K562 (cell line): ENCODE measurements around the gene PSMA7. TPM values are rescaled to one million over a fixed set of nuclear protein-coding genes. Genes with fewer than 3 reads are reported as not detected.

Experiments used
- CUX1 ChIP-seq: fragments of 200-800 bp; sonication (Bioruptor generic); IDR thresholded peaks from 2 replicates; pipeline ENCODE4 v1.6.1; 2016; ENCODE audit warnings: missing genetic modification characterization, missing compliant biosample characterization
- FOXK1 ChIP-seq: sonication (generic); formaldehyde crosslinking; IDR thresholded peaks from 2 replicates; pipeline ENCODE4 v1.8.0; 2022; ENCODE audit warnings: missing genetic modification reagents, mild to moderate bottlenecking, borderline replicate concordance
- NCOR1 ChIP-seq: fragments of 450-650 bp; IDR thresholded peaks from 2 replicates; pipeline ENCODE4 v1.6.1; 2016; ENCODE audit warnings: mild to moderate bottlenecking, moderate library complexity
- PCBP2 ChIP-seq: fragments of 200-400 bp; formaldehyde crosslinking; IDR thresholded peaks from 2 replicates; pipeline ENCODE4 v1.6.1; 2018; ENCODE audit warnings: low read length, low read depth, mild to moderate bottlenecking, moderate library complexity; ENCODE audit not compliant: poor library complexity, severe bottlenecking
- RHOXF2B ChIP-seq: fragments of 250-450 bp; sonication (Bioruptor Pico); conservative IDR thresholded peaks from 2 replicates; pipeline ENCODE4 v1.5.1; 2021
- TCF3 ChIP-seq: sonication (generic); formaldehyde crosslinking; IDR thresholded peaks from 2 replicates; pipeline ENCODE4 v1.4.0; 2020; ENCODE audit warnings: mild to moderate bottlenecking, missing genetic modification reagents
- ZNF143 ChIP-seq: sonication (generic); formaldehyde crosslinking; IDR thresholded peaks from 2 replicates; pipeline ENCODE4 v1.9.0; 2022; ENCODE audit warnings: mild to moderate bottlenecking, missing genetic modification reagents
- ZNF551 ChIP-seq: fragments of 250-450 bp; sonication (Bioruptor Pico); IDR thresholded peaks from 2 replicates; pipeline ENCODE4 v1.5.0; 2021; ENCODE audit warnings: mild to moderate bottlenecking, moderate library complexity
- polyA plus RNA-seq, 8 experiments: library from polyadenylated mRNA; depleted of rRNA in 4 of 8; stranded (reverse) in 5 of 8; unstranded in 3 of 8; fragments of >200 nt; fragmentation: Nextera tagmentation in 2 of 8; fragmentation: Illumina TruSeq in 1 of 8; extraction: Ambion mirVana in 2 of 8; extraction: Trizol in 1 of 8; gene quantifications; 2 replicates each; pipeline versions ENCODE4 v1.2.1 to v1.2.3, GENCODE V29; 2011 to 2014; ENCODE audit warnings: inconsistent platforms in 1 of 8, missing spikeins in 1 of 8
- total RNA-seq, 7 experiments: library from RNA; depleted of rRNA in 6 of 7; stranded (reverse); fragments of >200 nt in 6 of 7; fragmentation: Illumina TruSeq in 2 of 7; extraction: Trizol in 2 of 7; gene quantifications; 2 replicates each; pipeline versions ENCODE4 v1.2.1 to v1.2.3, GENCODE V29; 2011 to 2021; ENCODE audit warnings: low replicate concordance in 1 of 7
- TF ChIP-seq, protein P1 (sequence below): fragments of 250-450 bp; sonication (Bioruptor Pico); IDR thresholded peaks from 2 replicates; pipeline ENCODE4 v1.5.0; 2021; ENCODE audit warnings: mild to moderate bottlenecking, borderline replicate concordance

Gene PSMA7
- total and polyA plus RNA-seq, 9 of the 15 experiments (the other 6 are each of a cell fraction or from before 2014, with no cell fraction given) = 257 to 510 (median 393) TPM

DNA sequence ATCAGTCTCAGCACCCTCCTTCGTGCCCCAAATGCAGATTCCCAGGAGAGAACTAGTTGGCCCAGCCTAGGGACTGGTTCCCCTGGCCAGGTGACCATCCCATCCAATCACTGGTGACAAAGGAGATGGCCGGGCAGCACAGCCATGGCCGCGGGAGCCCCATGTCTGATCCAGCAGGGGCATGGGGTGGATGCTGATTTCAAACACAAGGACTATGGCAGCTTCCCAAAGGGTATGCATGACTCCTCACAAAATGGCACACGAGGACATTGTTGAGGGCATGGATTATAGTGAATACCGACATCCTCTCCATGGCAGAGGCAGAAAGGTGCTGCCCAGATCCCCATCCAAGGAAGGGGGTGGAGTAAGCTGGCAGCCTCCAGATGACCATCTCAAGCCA, 30.8 kb downstream of the PSMA7 start (continued):
- TF ChIP-seq, protein P1, sequence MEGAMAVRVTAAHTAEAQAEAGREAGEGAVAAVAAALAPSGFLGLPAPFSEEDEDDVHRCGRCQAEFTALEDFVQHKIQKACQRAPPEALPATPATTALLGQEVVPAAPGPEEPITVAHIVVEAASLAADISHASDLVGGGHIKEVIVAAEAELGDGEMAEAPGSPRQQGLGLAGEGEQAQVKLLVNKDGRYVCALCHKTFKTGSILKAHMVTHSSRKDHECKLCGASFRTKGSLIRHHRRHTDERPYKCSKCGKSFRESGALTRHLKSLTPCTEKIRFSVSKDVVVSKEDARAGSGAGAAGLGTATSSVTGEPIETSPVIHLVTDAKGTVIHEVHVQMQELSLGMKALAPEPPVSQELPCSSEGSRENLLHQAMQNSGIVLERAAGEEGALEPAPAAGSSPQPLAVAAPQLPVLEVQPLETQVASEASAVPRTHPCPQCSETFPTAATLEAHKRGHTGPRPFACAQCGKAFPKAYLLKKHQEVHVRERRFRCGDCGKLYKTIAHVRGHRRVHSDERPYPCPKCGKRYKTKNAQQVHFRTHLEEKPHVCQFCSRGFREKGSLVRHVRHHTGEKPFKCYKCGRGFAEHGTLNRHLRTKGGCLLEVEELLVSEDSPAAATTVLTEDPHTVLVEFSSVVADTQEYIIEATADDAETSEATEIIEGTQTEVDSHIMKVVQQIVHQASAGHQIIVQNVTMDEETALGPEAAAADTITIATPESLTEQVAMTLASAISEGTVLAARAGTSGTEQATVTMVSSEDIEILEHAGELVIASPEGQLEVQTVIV = no peak
- no peak for TF ChIP-seq RHOXF2B
- no peak for TF ChIP-seq TCF3 (CRISPR knock-in tag)
- TF ChIP-seq FOXK1 = no peak
- TF ChIP-seq NCOR1 = no peak
- TF ChIP-seq ZNF143 (CRISPR knock-in tag) = no peak
- TF ChIP-seq CUX1 = no peak
- TF ChIP-seq PCBP2 = no peak
- TF ChIP-seq ZNF551 = no peak
